Smooth muscle cell (in vitro differentiated cells): Measurements from ENCODE around the gene PTGIS. TPM values are rescaled to one million over a fixed set of nuclear protein-coding genes. Genes with fewer than 3 reads are reported as not detected.

Source experiments
- DNase-seq: peaks from one replicate; lab custom pipeline; 2025; ENCODE audit not compliant: unreplicated experiment; lab: John Stamatoyannopoulos, UW
- H2AFZ ChIP-seq: fragments of 200-600 bp; sonication (generic); 2 replicates; pipeline ENCODE4 v1.6.0; 2016; ENCODE audit warnings: antibody characterized with exemption, low read depth, mild to moderate bottlenecking
- H3F3A ChIP-seq: fragments of 200-600 bp; sonication (generic); 2 replicates; pipeline ENCODE4 v1.6.0; 2017; ENCODE audit warnings: antibody characterized with exemption, low read depth
- H3K27ac ChIP-seq: fragments of 200-600 bp; sonication (generic); 2 replicates; pipeline ENCODE4 v1.5.1; 2016; ENCODE audit warnings: low read depth, mild to moderate bottlenecking
- H3K27me3 ChIP-seq: fragments of 200-600 bp; sonication (generic); 2 replicates; pipeline ENCODE4 v1.6.1; 2016; ENCODE audit warnings: low read depth, mild to moderate bottlenecking
- H3K36me3 ChIP-seq: fragments of 200-600 bp; sonication (generic); 2 replicates; pipeline ENCODE4 v1.5.1; 2016; ENCODE audit warnings: low read depth
- H3K4me1 ChIP-seq: fragments of 200-600 bp; sonication (generic); 2 replicates; pipeline ENCODE4 v1.5.1; 2016; ENCODE audit warnings: low read depth
- H3K4me2 ChIP-seq: fragments of 200-600 bp; sonication (generic); 2 replicates; pipeline ENCODE4 v1.6.0; 2016; ENCODE audit warnings: mild to moderate bottlenecking
- H3K4me3 ChIP-seq: fragments of 200-600 bp; sonication (generic); 2 replicates; pipeline ENCODE4 v1.5.1; 2016; ENCODE audit warnings: mild to moderate bottlenecking
- H3K79me2 ChIP-seq: fragments of 200-600 bp; sonication (generic); 2 replicates; pipeline ENCODE4 v1.6.0; 2016; ENCODE audit warnings: low read depth, mild to moderate bottlenecking
- H3K9ac ChIP-seq: fragments of 200-600 bp; sonication (generic); 2 replicates; pipeline ENCODE4 v1.6.0; 2016; ENCODE audit warnings: low read depth
- H3K9me3 ChIP-seq: fragments of 200-600 bp; sonication (generic); replicated peaks from 2 replicates; pipeline ENCODE4 v1.5.1; 2016; ENCODE audit warnings: low read depth
- H4K20me1 ChIP-seq: fragments of 200-600 bp; sonication (generic); 2 replicates; pipeline ENCODE4 v1.6.0; 2016; ENCODE audit warnings: low read depth
- CTCF ChIP-seq: fragments of 200-600 bp; sonication (generic); IDR thresholded peaks from 2 replicates; pipeline ENCODE4 v1.5.1; 2017; ENCODE audit warnings: borderline replicate concordance, mild to moderate bottlenecking, antibody characterized with exemption; ENCODE audit not compliant: insufficient read depth, poor library complexity, severe bottlenecking
- WGBS: methylation state at CpG from one replicate; pipeline ENCODE4 v1.1.7; 2016; ENCODE audit warnings: low lambda C conversion rate; 5-methylcytosine and 5-hydroxymethylcytosine counted together
- polyA plus RNA-seq: library from polyadenylated mRNA; unstranded; fragments of >200 nt; fragmentation: Nextera tagmentation; extraction: Ambion mirVana; gene quantifications from 2 replicates; pipeline ENCODE4 v1.2.1, GENCODE V29; 2016
- total RNA-seq: library from RNA; depleted of rRNA; stranded (reverse); fragments of >200 nt; gene quantifications from 2 replicates; pipeline ENCODE4 v1.2.3, GENCODE V29; 2014

Gene PTGIS
- total and polyA plus RNA-seq, 2 experiments from 2014 or later: 0.18 to 0.64 TPM

GRCh38 chr20:49519777-49520359 lies 48.1 kb downstream of the PTGIS start:
- Histone ChIP-seq H3K4me2 (no peak overlapping the region), H3K36me3 (no peaks in the 10 kb centered on the region), H3K79me2 (no peaks in the 10 kb centered on the region), H3K27me3 (no peaks in the 10 kb centered on the region), H3F3A (no peaks in the 10 kb centered on the region), H4K20me1 (no peaks in the 10 kb centered on the region), H3K9me3 (no peaks in the 10 kb centered on the region), H2AFZ (no peak overlapping the region), H3K4me1 (no peaks in the 10 kb centered on the region), H3K4me3 (no peak overlapping the region), H3K27ac (no peak overlapping the region), H3K9ac (no peak overlapping the region)
- 84% methylated on average over 5 of the region's 5 CpGs for WGBS
- no peak for TF ChIP-seq CTCF
- DNase-seq: no peak

GRCh38 chr20:49519212-49519712 lies 48.7 kb downstream of the PTGIS start:
- no peaks in the 10 kb centered on the region for H3K27me3 ChIP-seq
- DNase-seq: no peak
- WGBS: 82% methylated on average over 3 of the region's 4 CpGs
- TF ChIP-seq CTCF: no peak
- no peaks in the 10 kb centered on the region for H3K79me2 ChIP-seq
- H3K4me2 ChIP-seq: no peak overlapping the region
- H3K4me3 ChIP-seq: no peak overlapping the region
- H3K4me1 ChIP-seq: no peaks in the 10 kb centered on the region
- H3F3A ChIP-seq: no peaks in the 10 kb centered on the region
- H3K9ac ChIP-seq: no peak overlapping the region
- H4K20me1 ChIP-seq: no peaks in the 10 kb centered on the region
- H2AFZ ChIP-seq: no peak overlapping the region
- H3K27ac ChIP-seq: no peak overlapping the region
- no peaks in the 10 kb centered on the region for H3K9me3 ChIP-seq
- no peaks in the 10 kb centered on the region for H3K36me3 ChIP-seq

- WGBS: 79% methylated on average over 5 of the region's 5 CpGs
- H3K27me3 ChIP-seq: no peaks in the 10 kb centered on the region
- no peak for TF ChIP-seq CTCF
- H2AFZ ChIP-seq: no peak overlapping the region
- no peaks in the 10 kb centered on the region for H3K79me2 ChIP-seq
- H3K4me3 ChIP-seq: no peak overlapping the region
- H3K36me3 ChIP-seq: no peaks in the 10 kb centered on the region
- no peaks in the 10 kb centered on the region for H3F3A ChIP-seq
- no peaks in the 10 kb centered on the region for H3K9me3 ChIP-seq
- H3K4me1 ChIP-seq: no peaks in the 10 kb centered on the region
- no peak overlapping the region for H3K9ac ChIP-seq
- H4K20me1 ChIP-seq: no peaks in the 10 kb centered on the region
- no peak overlapping the region for H3K27ac ChIP-seq
- no peak for DNase-seq
- H3K4me2 ChIP-seq: no peak overlapping the region
These were observed 49.4 kb downstream of the PTGIS start for GRCh38 chr20:49518576-49518975.

GRCh38 chr20:49517805-49518100 lies 50.2 kb downstream of the PTGIS start:
- Histone ChIP-seq H3K9ac (no peak overlapping the region), H3K27me3 (no peaks in the 10 kb centered on the region), H3K79me2 (no peaks in the 10 kb centered on the region), H3K36me3 (no peaks in the 10 kb centered on the region), H2AFZ (no peak overlapping the region), H3K4me1 (no peaks in the 10 kb centered on the region), H4K20me1 (no peaks in the 10 kb centered on the region), H3F3A (no peaks in the 10 kb centered on the region), H3K27ac (no peak overlapping the region), H3K4me2 (no peak overlapping the region), H3K4me3 (no peak overlapping the region), H3K9me3 (no peaks in the 10 kb centered on the region)
- no peak for DNase-seq
- WGBS: 89% methylated on average over 4 of the region's 4 CpGs
- TF ChIP-seq CTCF: no peak
